Endothelial cell of umbilical vein (primary cell): Measurements from ENCODE around the gene TRIM14.

Source experiments
- CTCF ChIP-seq, 2 donors: IDR thresholded peaks; 1 replicate in 1 of 2; 2 replicates in 1 of 2; pipeline ENCODE4 v1.5.1; 2011; ENCODE audit warnings: low read length in 2 of 2, mild to moderate bottlenecking in 2 of 2, moderate library complexity in 2 of 2, control low read depth in 1 of 2, inconsistent platforms in 1 of 2, low read depth in 1 of 2; ENCODE audit not compliant: insufficient read depth in 1 of 2; ENCODE audit errors: extremely low read depth in 1 of 2
- JUN ChIP-seq: IDR thresholded peaks from 2 replicates; pipeline ENCODE4 v1.6.1; 2011; ENCODE audit warnings: borderline replicate concordance, low read depth; ENCODE audit not compliant: insufficient read length, insufficient read depth
- MYC ChIP-seq: IDR thresholded peaks from one replicate; pipeline ENCODE4 v1.6.1; 2011; ENCODE audit warnings: mild to moderate bottlenecking, low read depth, low read length
- POLR2A ChIP-seq: IDR thresholded peaks from 2 replicates; pipeline ENCODE4 v1.6.1; 2012; ENCODE audit warnings: low read depth, mild to moderate bottlenecking, control low read depth, low read length
- POLR2AphosphoS5 ChIP-seq: IDR thresholded peaks from 2 replicates; pipeline ENCODE4 v1.6.1; 2012; ENCODE audit warnings: low read depth, mild to moderate bottlenecking, control low read depth, low read length, moderate library complexity; ENCODE audit not compliant: insufficient read depth

GRCh38 chr9:98168153-98168780, 49.2 kb upstream of the TRIM14 start:
- no peak for TF ChIP-seq CTCF (IDR thresholded peaks at IDR 0.05; ENCODE audit: extremely low read depth in 1 of 2, insufficient read depth in 1 of 2, low read depth in 1 of 2, low read length in 2 of 2)
- no peak for TF ChIP-seq POLR2AphosphoS5
- TF ChIP-seq MYC = no peak
- TF ChIP-seq JUN = no peak
- no peak for TF ChIP-seq POLR2A
